PC-3 (cell line): Measurements from ENCODE around the gene NOXA1.

Experiments used
- EZH2 ChIP-seq: fragments of 300-600 bp; sonication (generic); IDR thresholded peaks from one replicate; pipeline ENCODE4 v1.6.1; 2017; ENCODE audit warnings: antibody characterized with exemption, mild to moderate bottlenecking, low read length; ENCODE audit not compliant: unreplicated experiment
- EZH2phosphoT487 ChIP-seq: fragments of 300-600 bp; sonication (generic); IDR thresholded peaks from 2 replicates; pipeline ENCODE4 v1.6.1; 2018; ENCODE audit warnings: mild to moderate bottlenecking, antibody characterized with exemption, low read length, borderline replicate concordance
- TF ChIP-seq, protein P1 (sequence below): fragments of 300-600 bp; sonication (generic); conservative IDR thresholded peaks from 2 replicates; pipeline ENCODE4 v1.5.1; 2017; ENCODE audit warnings: antibody characterized with exemption, low read depth, mild to moderate bottlenecking, low read length

DNA sequence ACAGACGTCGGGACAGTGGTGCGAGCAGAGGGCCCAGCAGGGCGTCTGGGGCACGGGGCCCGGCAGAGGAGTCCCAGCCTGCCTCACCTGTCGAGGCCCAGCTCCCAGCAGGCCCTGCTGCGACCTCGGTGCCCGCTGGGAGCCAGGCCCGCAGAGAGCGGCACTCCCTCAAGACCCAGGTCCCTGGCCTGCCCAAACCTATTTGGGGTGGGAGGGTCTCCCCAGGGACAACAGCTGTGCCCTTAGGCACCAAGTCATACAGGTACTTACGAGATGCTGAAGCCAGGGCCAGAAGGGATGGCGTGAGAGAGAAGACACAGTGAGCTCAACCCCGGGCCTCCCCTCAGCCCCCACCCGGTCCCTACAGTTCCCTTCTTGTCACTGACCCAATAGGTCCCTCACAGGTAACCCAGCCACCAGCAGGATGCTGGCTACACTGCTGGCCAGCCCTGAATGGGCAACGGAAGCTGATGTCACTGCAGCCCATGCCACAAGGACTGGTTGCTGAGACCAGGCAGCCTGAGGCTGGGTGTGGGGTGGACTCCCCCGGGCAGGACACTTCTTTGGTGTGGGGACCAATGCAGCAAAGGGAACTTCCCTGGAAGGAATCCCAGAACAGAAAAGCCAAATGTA, 32.3 kb downstream of the NOXA1 start:
- TF ChIP-seq, protein P1, sequence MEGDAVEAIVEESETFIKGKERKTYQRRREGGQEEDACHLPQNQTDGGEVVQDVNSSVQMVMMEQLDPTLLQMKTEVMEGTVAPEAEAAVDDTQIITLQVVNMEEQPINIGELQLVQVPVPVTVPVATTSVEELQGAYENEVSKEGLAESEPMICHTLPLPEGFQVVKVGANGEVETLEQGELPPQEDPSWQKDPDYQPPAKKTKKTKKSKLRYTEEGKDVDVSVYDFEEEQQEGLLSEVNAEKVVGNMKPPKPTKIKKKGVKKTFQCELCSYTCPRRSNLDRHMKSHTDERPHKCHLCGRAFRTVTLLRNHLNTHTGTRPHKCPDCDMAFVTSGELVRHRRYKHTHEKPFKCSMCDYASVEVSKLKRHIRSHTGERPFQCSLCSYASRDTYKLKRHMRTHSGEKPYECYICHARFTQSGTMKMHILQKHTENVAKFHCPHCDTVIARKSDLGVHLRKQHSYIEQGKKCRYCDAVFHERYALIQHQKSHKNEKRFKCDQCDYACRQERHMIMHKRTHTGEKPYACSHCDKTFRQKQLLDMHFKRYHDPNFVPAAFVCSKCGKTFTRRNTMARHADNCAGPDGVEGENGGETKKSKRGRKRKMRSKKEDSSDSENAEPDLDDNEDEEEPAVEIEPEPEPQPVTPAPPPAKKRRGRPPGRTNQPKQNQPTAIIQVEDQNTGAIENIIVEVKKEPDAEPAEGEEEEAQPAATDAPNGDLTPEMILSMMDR, result no peak
- TF ChIP-seq EZH2 (no peak), EZH2phosphoT487 (no peak)
